GOT3 (cell line): ENCODE measurements around the gene ZC2HC1B.
"Not testable (repeated sequence)": the region's sequence is repeated elsewhere in the genome, so short reads cannot be mapped to it uniquely, and the experiment has no call there.

Source experiments
- DNase-seq: peaks from one replicate; lab custom pipeline; 2025; ENCODE audit warnings: mixed read lengths; lab: John Stamatoyannopoulos, UW

The ZC2HC1B gene, protein sequence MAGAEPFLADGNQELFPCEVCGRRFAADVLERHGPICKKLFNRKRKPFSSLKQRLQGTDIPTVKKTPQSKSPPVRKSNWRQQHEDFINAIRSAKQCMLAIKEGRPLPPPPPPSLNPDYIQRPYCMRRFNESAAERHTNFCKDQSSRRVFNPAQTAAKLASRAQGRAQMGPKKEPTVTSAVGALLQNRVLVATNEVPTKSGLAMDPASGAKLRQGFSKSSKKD

GRCh38 chr6:143864234-143864633, at the start of gene ZC2HC1B:
TSS of gene ZC2HC1B (plus strand) at chr6:143864474. CDS start at chr6:143864540, 66 bp downstream.
- DNase-seq = no peak

DNA sequence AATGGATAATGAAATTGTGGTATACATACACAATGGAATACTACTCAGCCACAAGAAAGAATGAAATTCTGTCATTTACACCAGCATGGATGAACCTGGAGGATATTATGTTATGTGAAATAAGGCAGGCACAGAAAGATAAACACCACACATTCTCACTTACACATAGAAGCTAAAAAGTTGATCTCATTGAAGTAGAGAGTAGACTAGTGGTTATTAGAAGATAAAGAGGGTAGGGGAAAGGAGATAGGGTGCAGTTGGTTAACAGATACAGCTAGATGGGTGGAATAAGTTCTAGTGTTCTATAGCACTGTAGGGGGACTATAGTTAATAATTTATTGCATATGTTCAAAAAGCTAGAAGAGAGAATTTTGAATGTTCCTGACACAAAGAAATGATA, 46.7 kb upstream of the ZC2HC1B start:
- no peak for DNase-seq

GRCh38 chr6:143821359-143821758, 42.9 kb upstream of the ZC2HC1B start:
- no peak for DNase-seq

DNA sequence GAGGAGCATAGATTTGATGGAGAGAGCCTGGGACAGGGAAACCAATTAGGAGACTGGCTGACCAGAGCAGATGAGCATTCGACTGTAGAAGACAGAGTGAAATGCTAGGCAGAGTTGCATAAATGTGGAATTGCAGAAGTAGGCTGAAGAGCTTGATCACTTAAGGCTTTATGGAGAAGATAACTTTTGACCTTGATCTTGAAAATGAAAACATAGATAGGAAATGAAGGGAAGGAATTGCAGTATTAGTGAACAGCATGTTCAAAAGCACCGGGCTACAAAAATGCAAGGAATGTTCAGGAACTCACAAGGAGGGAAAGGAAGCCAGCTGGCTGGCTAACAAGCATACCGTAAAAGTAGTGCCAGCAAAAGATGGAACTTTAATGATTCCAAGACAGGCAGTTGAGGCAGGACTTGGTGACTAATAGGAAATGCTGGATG, 41.7 kb upstream of the ZC2HC1B start:
- DNase-seq = no peak

- DNase-seq = no peak
Observed at GRCh38 chr6:143823548-143823947, 40.7 kb upstream of the ZC2HC1B start.

DNA sequence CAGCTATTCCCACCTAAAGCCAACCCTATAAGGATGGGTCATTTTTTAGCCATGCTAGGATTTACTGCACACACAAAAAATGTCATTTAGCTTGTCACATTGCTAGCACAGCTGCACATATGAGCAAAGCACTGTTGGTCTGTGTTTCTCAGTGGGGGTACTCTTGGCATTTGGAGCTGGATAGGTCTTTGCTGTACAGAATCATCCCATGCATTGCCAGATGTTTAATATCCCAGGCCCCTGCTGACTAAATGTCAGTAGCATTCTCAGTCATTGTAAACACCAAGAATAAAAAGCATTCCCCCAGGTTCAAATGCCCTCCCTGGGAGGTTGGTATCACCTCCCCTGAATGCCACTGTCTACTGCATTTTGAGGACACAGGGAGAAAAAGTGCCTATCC, 35.7 kb upstream of the ZC2HC1B start:
- DNase-seq = no peak

- DNase-seq = no peak
Observed at GRCh38 chr6:143836150-143836549, 28.1 kb upstream of the ZC2HC1B start.

DNA sequence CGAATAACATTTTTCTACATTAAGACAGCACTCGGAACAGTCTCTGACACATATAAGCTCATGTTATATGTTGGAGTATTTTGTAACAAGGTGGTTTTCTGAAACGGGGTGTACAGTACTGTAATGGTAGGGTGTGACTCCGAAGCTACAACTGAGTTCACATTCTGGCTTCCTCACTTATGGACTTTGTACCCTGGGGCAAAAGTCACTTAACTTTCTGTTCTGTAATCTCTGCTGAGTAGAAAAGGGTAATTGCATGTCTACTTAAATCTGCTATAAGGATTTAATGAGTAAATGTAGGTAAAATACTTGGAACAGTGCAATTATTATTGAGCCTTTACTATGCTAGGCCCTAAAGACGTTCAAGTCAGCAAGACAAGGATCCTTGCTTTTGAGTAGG, 25.9 kb upstream of the ZC2HC1B start:
- DNase-seq = no peak

- no peak for DNase-seq
Observed at GRCh38 chr6:143839196-143839595, 25.1 kb upstream of the ZC2HC1B start.

DNA sequence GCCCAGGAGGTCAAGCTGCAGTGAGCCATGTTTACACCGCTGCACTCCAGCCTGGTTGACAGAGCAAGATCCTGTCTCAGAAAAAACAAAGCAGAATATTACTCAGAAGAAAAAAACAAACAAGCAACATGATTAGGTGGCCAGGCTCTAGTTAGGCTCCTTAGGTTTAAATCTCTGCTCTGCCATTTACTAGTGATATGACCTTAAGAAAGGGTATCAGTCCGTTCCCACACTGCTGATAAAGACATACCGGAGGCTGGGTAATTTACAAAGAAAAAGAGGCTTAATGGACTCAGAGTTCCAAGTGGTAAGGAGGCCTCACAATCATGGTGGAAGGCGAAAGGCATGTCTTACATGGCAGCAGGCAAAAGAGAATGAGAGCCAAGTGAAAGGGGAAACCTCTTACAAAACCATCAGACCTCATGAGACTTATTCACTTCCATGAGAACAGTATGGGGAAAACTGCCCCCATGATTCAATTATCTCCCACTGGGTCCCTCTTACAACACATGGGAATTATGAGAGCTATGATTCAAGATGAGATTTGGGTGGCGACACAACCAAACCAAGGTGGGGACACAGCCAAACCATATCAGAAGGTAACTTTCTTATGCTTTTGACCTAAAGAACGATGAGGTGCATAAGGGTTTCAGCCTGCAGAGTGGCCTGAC, 23.5 kb upstream of the ZC2HC1B start:
- DNase-seq = no peak

GRCh38 chr6:143842461-143842901, 21.8 kb upstream of the ZC2HC1B start:
- no peak for DNase-seq

GRCh38 chr6:143842902-143843676, 21.2 kb upstream of the ZC2HC1B start, which contains the start of gene LTV1:
TSS of gene LTV1 (plus strand) at chr6:143843338. CDS start at chr6:143843478, 140 bp downstream.
- peak; percentile 87 for DNase-seq

- no peak for DNase-seq
Observed at GRCh38 chr6:143843677-143843999, 20.6 kb upstream of the ZC2HC1B start.

- DNase-seq = no peak
Observed at GRCh38 chr6:143844006-143844405, 20.3 kb upstream of the ZC2HC1B start.

DNA sequence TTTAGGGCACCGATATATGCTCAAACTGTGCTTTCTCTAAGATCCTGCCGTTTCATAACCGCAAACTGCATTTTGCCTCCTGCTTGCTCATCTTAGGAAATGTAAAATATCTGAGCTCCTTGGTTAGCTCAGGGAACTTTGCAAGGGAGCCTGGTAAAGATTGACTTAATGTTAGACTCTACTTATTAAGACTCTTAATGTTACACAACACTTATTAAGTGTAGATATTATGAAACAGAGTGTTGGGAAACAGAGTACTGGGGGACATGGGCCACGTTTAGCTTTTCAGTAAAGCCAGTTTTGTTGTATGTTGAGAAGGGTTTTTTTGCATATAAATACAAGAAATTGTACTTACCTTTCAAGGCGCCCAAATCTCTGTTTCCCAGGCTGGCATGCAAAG, 19.2 kb upstream of the ZC2HC1B start:
- no peak for DNase-seq

GRCh38 chr6:143851706-143852105, 12.6 kb upstream of the ZC2HC1B start:
- not testable (repeated sequence) for DNase-seq

DNA sequence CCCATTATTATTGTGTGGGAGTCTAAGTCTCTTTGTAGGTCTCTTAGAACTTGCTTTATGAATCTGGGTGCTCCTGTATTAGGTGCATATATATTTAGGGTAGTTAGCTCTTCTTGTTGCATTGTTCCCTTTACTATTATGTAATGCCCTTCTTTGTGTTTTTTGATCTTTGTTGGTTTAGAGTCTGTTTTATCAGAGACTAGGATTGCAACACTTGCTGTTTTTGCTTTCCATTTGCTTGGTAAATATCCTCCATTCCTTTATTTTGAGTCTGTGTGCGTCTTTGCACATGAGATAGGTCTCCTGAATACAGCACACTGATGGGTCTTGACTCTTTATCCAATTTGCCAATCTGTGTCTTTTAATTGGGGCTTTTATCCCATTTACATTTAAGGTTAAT, 9.2 kb upstream of the ZC2HC1B start:
- not testable (repeated sequence) for DNase-seq

DNA sequence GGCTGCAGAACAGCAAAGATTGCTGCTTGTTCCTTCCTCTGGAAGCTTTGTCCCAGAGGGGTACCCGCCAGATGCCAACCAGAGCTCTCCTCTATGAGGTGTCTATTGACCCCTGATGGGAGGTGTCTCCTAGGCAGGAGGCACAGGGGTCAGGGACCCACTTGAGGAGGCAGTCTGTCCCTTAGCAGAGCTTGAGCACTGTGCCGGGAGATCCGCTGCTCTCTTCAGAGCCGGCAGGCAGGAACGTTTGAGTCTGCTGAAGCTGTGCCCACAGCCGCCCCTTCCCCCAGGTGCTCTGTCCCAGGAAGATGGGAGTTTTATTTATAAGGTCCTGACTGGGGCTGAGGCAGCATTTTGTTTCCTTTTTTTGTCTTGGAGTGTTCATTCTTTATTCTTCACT, 7.5 kb upstream of the ZC2HC1B start:
- DNase-seq = not testable (repeated sequence)

DNA sequence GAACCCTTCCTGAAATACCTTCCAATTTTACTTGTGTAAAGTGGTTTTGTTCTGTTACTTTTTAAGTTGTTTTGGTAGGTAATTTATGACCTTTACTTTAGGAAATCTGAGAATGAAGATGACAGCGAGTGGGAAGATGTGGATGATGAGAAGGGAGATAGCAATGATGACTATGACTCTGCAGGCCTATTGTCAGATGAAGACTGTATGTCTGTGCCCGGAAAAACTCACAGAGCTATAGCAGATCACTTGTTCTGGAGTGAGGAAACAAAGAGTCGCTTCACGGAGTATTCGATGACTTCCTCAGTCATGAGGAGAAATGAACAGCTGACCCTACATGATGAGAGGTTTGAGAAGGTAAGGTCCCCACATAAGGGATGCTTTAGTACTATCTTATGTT, 6.6 kb upstream of the ZC2HC1B start:
- DNase-seq = no peak

DNA sequence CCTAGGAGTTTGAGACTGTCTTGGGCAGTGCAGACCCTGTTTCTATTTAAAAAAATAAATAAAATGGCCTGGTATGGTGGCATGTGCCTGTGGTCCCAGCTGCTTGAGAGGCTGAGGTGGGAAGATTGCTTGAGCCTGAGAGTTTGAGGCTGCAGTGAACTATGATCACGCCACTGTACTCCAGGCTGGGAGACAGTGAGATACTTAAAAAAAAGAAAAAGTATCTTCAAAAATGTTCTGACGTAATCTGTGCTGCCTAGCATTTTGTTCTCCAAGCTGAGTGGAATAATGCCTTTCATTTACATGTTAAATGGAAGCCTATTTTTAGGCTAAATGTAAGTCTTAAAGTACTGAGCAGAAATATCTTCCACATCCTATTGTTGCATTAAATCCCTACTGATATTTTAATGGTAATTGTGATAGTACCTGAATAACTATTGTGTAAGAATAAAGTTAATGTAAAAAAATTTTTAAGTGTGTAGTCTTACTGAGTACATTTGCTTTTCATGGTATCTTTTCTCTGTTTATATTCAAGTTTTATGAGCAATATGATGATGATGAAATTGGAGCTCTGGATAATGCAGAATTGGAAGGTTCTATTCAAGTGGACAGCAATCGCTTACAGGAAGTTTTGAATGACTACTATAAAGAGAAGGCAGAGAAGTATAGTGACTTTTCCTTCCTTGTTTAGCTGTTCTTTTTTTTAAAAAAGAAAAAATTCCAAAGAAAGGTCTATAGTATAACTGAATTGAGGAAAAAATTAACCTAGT, 4.2 kb upstream of the ZC2HC1B start:
- no peak for DNase-seq

DNA sequence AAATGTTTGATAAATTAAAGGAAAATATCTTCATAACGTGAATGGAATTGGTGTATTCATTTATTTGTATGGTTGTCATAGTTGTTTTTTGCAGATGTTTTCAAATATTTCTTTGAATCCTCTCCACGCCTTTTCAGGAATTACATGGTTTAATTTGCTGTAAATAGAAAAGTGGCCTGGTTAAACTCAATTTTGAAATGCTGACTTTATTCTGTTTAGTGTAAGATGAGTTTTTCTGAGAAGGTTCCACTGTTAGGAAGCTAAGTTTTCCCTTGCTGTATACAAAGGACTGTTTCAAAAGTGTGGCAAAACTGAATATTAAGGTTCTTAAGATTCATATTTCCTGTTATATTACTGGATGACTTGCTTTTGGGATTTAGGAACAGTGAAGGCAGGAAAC, 503 bp upstream of the ZC2HC1B start:
- DNase-seq = no peak

- no peak for DNase-seq
Observed at GRCh38 chr6:143867236-143867635, 3.0 kb downstream of the ZC2HC1B start.
